Anterior cingulate cortex (tissue), 58 donors: ENCODE results near the gene TANGO2.

Experiments
- DNase-seq, 58 donors: peaks; one replicate each; lab custom pipeline; 2025; lab: John Stamatoyannopoulos, UW

The TANGO2 gene

GRCh38 chr22:20076627-20077172 is 55.8 kb downstream of the TANGO2 start:
- DNase-seq, result no peak

GRCh38 chr22:20079745-20080444 is 59.0 kb downstream of the TANGO2 start, which contains the start of gene DGCR8:
Gene DGCR8 (plus strand): TSS chr22:20080241. CDS start chr22:20085964, 5,723 bp downstream.
- DNase-seq, result peak; percentile 39 to 96 (median 92)

GRCh38 chr22:20080445-20080775 is 59.5 kb downstream of the TANGO2 start:
- peak in 36 of 58 donors; percentile 29 to 76 (median 58) for DNase-seq

- DNase-seq, result peak in 3 of 58 donors; percentile 18 to 41 (median 20)
Measured at GRCh38 chr22:20080776-20081654, 60.1 kb downstream of the TANGO2 start.

- no peak for DNase-seq
Measured at GRCh38 chr22:20083157-20083890, 62.4 kb downstream of the TANGO2 start.

- DNase-seq, result no peak
Measured at GRCh38 chr22:20083891-20084546, 63.1 kb downstream of the TANGO2 start.

GRCh38 chr22:20084547-20085413 is 63.9 kb downstream of the TANGO2 start:
- DNase-seq, result peak in 1 of 58 donors; percentile 17

GRCh38 chr22:20085651-20086050 is 64.7 kb downstream of the TANGO2 start:
- no peak for DNase-seq

- no peak for DNase-seq
Measured at GRCh38 chr22:20086101-20086599, 65.2 kb downstream of the TANGO2 start.

- no peak for DNase-seq
Measured at GRCh38 chr22:20086763-20087162, 65.9 kb downstream of the TANGO2 start.

- DNase-seq, result no peak
Measured at GRCh38 chr22:20087319-20088262, 66.7 kb downstream of the TANGO2 start.

GRCh38 chr22:20088263-20088648 is 67.3 kb downstream of the TANGO2 start:
- no peak for DNase-seq

- no peak for DNase-seq
Measured at GRCh38 chr22:20089226-20089976, 68.5 kb downstream of the TANGO2 start.

- DNase-seq, result no peak
Measured at GRCh38 chr22:20089977-20090729, 69.2 kb downstream of the TANGO2 start.

- no peak for DNase-seq
Measured at GRCh38 chr22:20090730-20091240, 69.9 kb downstream of the TANGO2 start.
